HG02885 (cell line): Measurements from ENCODE around the gene SFT2D1.

Experiments
- ATAC-seq: cut with Tn5 transposase; IDR thresholded peaks from one replicate; pipeline ENCODE4 v1.9.1; 2021; ENCODE audit warnings: mild to moderate bottlenecking; ENCODE audit not compliant: unreplicated experiment, poor library complexity

Gene SFT2D1

DNA sequence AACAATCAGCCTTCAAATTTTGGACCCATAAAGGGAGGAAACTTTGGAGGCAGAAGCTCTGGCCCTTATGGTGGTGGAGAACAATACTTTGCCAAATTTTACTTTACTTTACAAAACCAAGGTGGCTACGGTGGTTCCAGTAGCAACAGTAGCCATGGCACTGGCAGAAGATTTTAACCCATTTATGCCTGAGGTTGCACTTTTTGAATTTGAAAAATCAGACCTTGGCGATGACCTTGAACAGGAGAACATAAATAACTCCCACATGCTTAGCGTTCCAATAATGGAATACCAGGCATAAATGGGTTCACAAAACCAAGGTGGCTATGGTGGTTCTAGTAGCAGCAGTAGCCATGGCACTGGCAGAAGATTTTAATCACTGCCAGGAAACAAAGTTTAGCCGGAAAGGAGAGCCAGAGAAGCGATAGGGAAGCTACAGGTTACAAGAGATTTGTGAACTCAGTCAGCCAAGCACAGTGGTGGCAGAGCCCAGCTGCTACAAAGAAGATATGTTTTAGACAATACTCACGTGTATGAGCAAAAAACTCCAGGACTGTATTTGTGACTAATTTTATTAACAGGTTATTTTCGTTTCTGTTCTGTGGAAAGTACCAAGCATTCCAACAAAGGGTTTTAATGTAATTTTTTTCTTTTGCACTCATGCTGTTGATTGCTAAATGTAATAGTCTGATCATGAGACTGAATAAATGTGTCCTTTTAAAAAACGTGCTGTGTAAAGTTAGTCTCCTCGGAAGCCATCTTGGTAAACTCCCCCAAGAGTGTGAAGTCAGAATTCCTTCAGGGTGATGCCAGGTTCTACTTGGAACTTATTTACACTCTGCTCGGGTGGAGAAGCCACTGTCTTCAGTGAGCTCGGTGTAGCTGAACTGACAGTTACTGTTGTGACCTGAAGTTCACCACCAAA, 6.7 kb downstream of the SFT2D1 start:
- ATAC-seq = peak; percentile 43

DNA sequence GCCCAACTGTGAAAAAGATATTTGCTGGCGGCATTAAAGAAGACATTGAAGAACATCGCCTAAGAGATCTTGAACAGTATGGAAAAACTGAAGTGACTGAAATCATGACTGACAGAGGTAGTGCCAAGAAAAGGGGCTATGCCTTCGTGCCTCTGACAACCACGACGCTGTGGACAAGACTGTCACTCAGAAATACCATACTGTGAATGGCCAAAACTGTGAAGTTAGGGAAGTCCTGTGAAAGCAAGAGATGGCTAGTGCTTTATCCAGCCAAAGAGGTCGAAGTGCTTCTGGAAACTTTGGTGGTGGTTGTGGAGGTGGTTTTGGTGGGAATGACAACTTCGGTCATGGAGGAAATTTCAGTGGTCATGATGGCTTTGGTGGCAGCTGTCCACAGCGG, 7.5 kb downstream of the SFT2D1 start:
- ATAC-seq = no peak

DNA sequence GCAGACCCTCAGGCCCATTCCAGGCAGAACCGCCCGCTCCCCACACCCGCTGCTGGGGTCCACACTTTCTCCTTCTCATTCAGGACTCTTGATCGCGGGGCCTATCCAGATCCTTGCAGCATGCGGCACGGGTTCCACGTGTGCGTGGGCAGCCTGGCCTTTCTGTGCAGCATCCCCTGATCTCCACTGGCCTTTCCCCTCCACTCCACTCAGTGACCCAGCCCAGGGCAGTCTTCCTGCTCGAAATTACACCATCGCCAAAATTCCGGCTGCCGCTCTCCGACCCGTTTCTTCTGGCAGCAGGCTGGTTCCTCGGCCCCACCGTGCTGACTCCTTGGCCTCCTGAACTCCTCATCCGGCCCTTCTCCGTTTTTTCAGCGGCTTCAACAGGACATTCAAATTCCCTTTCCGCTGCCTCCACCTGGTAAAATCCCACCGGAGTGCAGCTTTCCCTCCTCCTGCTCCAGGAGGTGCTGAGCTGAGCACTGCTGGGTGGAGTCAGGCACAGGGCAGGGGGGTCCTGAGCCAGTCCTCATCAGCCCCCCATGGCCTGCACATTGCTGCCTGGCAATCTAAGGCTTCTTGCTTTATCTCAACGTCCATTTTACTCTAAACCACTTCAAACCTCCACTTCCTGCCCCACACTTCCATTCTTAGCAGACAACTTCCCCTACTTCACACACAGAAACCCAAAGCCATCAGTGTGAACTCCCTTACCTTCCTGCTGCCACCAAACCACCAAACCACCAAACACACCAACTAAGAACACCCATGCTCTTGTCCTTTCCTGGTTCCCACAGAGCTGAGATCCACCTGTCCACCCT, 9.0 kb downstream of the SFT2D1 start:
- peak; percentile 76 for ATAC-seq

DNA sequence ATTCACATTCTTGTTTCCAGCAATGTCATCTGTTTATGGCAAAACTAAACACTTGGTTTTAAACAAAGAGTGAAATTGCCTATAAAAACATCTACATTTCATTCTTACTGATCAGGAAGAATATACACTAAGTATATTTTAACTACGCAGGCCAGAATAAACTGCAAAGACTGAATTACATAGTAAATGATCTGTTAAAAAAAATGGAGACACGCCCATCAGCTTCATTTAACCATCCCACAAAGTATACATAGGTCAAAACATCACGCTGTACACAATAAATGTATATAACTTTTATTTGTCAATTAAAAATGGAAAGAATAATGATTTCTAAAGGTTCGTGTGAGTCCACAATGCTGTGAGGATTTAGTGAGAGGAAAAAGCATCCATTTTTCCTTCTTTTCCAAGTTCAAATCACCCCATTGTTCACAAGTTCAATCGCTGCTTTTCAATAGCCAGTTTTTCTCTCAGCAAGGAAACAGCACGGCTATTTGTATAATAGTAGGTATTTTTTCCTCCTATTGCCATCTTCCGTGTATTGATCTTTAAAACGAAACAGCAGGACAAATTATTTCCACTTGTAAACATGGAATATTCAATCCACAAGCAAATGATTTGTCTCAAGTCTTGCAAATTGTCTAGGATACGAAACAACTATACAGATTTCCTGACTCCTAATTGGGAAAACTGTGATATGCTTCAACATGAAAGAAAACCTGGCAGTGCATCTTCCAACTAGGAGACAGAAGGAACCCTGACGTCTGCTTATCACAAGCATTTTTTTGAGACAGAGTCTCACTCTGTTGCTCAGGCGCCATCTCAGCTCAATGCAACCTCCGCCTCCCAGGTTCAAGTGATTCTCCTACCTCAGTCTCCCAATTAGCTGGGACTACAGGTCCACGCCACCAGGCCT, 10.6 kb downstream of the SFT2D1 start:
- ATAC-seq = no peak

DNA sequence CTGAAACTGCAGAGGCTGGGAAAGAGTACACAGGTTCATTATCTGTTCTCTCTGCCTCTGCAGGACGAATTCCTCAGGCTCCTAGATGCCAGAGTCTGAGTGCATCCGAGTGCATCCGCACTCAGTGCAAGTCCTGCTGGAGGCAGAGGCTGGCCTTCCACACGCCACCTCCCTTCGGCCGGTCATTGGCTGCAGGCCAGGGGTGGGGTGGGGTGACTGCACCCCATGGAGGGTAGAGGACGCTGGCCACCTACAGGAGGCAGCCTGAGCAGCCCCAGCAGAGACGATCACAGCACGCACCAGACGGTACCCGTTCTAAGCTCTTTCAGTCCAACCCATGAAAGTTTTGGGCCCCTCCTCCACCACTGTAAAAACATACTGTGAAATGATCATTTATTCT, 11.7 kb downstream of the SFT2D1 start:
- ATAC-seq = no peak

DNA sequence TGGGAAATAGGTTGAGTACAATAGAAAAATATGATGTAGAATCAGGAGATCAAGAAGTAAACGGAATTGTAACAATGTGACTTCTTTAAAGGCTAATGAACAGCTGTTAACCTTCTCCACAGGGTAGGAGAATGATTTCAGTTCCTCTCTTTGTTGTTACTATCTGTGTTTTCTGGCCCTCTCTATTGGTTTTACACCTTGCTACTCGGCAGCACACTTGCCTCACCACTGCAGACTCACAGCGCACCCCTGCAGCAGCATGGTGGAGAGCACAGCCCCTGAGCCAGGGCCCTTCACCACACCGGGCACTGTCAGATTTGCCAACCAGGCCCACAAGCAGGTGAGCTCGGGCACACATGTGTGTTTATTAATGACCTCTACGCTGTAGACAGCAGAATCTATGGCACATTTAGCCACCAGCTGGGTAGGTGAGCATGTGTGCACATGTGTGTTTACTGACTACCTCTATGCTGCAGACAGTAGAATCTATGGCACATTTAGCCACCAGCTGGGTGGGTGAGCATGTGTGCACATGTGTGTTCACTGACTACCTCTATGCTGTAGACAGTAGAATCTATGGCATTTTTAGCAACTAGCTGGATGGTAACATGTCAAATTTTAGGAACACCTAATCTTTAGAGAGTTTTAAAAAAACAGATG, 16.8 kb downstream of the SFT2D1 start:
- ATAC-seq = peak; percentile 90

DNA sequence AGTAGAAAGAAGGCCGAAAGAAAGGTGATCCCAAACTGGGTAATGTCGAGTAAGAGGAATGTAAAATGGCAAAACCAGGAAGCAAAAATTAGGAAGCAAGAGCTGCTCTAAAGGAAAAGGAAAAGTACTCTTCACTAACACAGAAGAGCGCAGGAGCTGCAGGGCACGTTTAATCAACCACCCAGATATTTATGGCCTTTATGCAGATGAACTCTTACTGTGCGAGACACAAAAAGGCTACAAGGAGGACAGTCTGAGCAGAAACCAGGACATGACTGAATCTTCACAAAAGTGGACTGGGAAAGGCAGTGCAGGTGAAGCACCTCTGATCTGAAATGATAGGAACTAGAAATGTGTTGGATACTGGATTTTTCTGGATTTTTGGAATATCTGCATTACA, 18.9 kb downstream of the SFT2D1 start:
- no peak for ATAC-seq

DNA sequence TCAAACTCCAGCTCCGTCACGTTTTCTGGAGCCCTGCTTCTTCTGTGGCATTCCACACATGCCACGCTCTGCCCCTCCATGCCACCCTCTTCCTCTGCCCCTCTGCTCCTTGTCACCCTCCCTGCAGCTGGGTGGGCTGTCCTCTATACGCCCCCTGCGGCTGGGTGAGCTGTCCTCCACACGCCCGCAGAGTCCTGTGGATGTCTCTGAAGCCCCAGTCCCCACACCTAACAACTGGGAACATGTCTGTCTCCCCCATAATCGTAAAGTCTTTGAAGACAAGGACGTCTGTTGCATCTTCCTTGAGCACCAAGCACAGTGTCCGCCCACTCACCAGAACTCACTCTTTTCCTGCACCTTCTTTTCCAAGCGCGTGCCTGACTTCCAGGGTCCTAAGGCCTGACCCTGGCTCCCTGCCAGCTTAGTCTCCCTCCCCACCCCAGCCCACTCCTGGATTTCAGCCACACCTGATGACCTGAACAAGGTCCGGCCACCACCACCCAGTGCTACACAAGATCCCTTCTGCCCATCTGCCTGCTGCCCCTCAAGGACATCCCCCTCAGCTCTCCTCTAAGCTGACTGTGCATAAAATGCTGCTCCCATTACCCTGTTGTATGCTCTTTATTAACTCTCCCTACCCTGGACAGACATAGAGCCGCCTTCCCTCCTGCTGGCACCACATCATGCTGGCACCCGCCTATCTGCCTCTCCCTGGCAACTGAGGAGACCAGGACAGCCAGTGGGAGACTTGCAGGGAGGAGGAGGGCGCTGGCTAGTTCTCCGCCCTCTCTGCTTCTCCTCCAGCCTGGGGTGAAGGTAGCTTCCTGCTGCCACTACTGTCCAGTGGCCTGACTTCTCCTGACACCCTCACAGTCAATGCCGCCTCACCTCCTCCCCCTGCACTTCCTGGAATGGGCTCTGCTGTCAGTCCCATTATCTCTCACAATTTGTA, 23.4 kb downstream of the SFT2D1 start:
- ATAC-seq = no peak

DNA sequence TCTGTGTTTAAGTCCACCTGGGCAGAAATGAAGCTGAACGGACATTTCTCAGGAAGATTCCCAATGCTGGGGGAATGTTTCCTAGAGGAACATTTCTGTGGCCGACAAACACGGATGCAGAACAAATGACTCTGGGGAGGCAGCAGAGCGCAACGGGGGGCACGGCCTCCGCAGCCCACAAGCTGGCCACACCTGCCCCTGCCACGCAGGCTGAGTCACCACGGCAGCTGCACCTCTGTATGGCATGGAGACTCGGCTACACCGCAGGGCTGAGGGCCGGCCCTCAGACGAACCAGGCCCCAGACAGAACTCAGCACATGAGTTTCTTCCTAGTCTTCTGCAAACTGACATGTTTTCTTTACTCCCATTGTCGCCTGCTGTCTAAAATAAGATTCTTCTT, 24.1 kb downstream of the SFT2D1 start:
- no peak for ATAC-seq

DNA sequence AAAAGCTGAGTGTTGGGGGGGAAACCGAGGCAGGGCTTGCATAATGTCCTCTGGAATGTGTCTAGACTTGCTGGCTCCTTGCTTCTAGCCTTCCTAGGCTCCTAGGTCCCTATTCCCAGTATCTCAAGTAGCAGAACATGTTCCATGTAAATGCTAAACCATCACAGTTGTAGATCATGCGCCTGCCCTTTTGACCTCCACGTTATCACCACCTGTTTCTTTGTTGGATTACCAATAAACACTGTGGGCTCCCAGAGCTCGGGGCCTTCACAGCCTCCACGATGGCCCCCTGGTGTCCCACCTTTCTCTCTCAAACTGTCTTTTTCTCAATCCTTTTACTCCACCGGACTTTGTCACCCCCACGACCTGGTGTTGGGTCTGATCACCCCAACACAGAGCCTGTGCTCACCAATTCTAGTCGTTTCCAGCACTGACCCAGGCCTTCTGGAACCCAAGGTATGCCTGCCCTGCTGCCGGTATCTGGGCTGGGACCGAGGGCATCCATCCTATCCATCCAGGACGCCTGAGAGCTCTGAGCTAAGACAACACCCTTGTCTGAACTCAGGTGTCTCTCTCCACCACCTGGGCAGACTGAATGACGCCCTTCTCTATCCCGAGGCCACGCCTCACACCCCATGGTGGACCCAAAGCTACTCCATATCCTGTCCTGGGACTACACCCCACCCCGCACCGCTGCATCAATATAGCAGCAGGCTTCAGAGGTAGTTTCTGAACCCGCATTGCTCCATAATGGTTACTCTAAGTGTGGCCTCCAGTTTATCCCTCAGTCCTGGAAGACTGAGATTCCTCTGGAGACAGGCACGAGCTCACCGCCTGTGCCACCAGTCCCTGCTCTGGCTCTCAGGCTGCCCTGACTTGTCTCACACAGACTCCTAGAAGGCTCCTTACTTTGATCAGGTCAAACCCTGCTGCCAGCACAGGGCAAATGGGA, 24.8 kb downstream of the SFT2D1 start:
- ATAC-seq = no peak

DNA sequence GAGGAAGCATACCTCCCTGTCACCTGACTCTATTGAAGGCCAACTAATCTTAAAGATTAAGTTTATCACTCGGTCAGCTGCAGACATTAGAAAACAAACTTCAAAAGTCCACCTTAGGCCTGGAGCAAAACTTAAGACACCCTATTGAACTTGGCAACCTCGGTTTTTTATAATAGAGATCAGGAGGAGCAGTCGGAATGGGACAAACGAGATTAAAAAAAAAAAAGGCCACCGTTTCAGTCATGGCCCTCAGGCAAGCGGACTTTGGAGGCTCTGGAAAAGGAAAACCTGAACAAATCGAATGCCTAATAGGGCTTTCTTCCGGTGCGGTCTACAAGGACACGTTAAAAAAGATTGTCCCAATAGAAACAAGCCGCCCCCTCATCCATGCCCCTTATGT, 26.9 kb downstream of the SFT2D1 start:
- no peak for ATAC-seq

DNA sequence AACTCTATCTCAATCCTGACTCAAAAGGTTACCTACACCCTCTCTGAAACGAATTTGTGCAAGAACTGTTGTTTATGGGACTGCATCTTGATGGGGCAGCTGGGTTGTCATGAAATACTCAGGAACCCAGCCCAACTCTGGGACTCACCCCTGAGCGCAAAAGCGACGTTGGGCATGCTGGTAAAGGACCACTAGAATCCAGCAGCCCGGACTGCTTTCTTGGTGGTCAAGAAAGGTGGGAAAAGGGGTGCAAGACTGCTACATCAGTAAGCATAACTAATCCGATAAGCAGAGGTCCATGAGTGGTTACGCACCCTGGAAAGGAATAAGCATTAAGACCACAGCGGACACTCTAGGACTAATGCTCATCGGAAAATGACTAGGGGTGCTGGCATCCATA, 27.9 kb downstream of the SFT2D1 start:
- ATAC-seq = no peak

DNA sequence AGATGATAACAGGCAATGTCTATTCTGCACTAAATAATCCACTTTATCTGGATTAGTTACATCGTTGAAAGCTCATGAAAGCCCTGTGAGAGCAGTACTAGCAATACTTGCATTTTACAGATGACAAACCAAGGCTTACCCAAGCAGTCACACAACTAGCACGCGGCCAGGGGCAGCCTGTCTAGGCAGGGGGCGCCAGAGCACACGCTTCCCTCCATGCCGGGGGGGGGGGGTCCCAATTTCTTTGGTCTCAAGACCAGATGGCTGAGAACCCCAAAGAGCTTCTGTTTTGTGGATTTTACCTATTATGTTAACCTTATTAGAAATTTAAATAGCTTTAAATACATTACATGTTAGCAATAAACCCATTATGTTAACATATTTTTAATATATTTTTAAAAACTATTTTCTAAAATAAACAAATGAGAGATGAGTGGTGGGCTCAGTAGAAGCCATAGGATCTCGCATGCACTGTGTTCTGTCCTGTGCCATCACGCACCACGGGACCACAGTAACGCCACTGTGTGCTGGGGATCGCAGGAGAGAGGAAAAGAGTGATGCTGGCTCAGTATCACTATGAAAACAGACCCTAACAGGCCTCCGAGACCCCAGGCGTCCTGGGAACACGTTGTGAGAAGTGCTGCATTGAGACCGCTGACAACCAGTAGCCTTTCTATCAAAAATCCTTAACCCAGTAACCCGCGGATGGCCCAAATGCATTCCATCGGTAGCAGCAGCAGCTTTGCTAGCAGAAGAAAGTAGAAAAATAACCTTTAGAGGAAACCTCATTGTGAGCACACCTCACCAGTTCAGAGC, 28.9 kb downstream of the SFT2D1 start:
- ATAC-seq = no peak

DNA sequence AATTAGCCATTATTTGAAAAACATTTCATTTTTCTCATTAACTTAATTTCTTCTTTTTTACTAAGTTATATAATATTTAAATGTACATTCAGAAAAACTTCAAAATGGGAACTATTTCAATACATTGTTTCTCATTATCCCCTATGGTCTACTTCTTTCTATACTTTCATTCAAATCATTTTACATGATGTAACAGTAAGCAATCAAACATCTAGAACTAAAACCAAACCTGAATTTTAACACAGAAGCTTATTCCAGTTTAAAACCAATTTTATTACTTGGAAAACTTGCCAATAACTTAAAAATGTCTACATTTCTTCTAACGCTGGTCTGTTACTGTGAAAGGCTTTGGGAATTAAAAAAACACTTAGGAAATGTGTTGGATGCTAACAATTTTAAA, 29.5 kb downstream of the SFT2D1 start:
- no peak for ATAC-seq

DNA sequence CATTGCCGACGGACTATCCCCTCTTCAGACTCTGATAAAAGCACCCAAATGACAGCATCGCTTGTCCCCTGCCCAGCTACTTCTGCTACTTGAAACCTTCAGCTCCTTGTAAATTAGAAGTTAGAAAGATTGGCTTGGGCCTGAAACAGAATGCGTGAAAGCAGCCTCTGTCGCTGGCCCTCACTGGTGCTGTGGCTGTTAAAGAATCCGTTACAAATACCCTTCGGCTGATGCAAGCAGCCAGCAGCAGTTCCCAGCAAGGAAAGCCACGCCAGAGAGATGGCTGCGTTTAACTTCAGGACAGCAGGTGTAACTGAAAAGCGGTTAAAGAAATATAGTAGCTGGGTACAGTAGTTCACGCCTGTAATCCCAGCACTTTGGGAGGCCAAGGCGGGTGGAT, 31.7 kb downstream of the SFT2D1 start:
- ATAC-seq = no peak

DNA sequence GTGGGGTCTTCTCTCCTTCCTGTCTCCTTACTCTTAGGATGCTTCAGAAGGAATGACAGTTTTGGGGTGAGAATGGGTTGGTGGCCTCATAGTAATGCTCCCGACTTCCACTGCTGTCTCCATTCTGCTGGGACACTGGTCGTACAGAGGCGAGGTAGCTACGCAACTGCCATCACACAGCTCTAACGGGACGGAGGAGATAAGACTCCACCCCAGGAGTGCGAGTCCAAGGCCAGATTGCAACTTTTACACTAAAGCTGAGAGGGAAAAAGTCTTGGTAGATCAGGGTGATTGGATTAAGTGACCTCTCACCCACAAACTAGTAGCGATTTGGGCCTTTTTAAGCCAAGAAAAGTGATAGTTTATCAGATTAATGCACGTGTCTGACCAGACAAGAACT, 32.4 kb downstream of the SFT2D1 start:
- ATAC-seq = no peak
